ENCODE results near the gene LRRC74B.
"Not testable (repeated sequence)": the region's sequence is repeated elsewhere in the genome, so short reads cannot be mapped to it uniquely, and the experiment has no call there.

LRRC74B gene

DNA sequence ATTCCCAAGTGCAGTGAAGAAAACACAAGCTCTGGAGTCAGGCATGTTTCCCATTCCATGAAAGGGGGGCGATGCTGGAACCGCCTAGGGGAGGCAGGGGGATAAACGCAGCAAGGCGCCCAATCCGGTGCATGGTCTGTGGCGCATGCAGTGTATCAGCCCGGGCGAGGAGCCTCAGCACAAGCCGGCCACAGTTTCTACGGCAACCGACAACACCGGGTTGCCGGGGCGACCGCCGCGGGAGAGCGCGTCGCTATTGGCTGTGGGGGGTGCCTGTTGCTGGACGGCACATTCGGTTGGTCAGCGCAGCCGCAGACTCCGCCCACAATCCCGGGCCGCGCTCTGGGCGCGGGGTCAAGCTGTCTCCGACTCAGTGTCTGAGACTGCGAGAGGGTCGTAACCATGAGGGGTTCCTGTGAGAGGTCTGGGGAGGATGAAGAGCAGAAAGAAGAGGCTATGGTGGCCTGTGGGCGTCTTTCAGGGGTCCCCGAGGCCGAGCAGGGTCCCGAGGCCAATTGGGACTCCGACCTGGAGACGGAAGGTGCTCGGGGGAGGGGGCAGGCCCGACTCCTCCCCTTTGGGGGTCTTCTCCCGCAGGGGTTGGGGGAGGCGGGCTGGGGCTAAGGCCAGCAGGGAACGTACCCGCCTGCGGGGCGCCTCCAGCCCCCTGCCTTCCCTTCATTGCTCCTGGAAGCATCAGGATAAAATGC lies at the start of gene LRRC74B:
Gene LRRC74B (plus strand): TSS at position 362 of the 710 bp plus-strand sequence. CDS start 41 bp downstream, at position 403.
- peak; percentile 25 for DNase-seq

GRCh38 chr22:20996031-20996410 lies 49.7 kb upstream of the LRRC74B start:
- no peak for DNase-seq

- no peak for DNase-seq
Measured at GRCh38 chr22:20996598-20997535, 48.9 kb upstream of the LRRC74B start.

- DNase-seq = no peak
Measured at GRCh38 chr22:20997536-20998257, 48.0 kb upstream of the LRRC74B start.

GRCh38 chr22:20998411-20999336 lies 47.1 kb upstream of the LRRC74B start:
- no peak for DNase-seq

- no peak for DNase-seq
Measured at GRCh38 chr22:20999350-21000206, 46.2 kb upstream of the LRRC74B start.

DNA sequence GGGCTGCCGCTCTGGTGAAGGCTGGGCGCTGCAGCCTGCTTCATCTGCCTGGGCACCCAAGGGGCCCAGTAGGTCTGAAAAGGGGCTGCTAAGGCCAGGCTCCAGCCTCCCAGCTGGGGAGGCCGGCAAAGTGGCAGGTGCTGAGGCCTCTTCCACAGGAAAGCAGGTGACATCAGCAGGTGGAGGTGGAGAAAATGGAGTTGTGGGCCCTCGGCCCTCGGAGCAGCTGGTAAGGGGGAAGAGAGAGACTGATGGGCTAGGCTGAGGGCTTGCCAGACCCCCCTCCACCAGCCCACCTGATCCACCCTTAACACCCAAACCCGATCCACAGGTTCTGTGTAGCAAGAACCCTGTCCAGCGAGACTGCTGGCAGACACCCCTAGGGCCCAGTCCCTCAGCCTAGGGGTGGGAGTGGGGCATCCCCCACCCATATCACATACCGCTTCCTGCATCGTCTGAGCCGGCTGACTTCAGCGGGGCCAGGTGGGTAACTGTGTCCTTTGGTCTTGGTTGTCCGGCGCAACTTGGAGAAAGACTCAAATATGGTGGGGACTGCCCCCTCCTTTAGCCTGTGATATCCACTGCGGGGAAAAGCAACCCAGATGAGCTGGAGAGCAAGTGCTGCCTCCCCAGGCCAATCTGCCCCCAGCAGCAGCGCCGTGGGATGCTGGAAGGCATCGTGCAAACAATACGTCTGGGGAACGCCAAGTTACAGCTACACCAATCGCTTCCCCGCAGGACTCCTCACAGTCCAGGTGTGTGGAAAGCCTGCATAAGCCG lies 45.3 kb upstream of the LRRC74B start:
- no peak for DNase-seq

GRCh38 chr22:21000987-21001600 lies 44.7 kb upstream of the LRRC74B start:
- no peak for DNase-seq

DNA sequence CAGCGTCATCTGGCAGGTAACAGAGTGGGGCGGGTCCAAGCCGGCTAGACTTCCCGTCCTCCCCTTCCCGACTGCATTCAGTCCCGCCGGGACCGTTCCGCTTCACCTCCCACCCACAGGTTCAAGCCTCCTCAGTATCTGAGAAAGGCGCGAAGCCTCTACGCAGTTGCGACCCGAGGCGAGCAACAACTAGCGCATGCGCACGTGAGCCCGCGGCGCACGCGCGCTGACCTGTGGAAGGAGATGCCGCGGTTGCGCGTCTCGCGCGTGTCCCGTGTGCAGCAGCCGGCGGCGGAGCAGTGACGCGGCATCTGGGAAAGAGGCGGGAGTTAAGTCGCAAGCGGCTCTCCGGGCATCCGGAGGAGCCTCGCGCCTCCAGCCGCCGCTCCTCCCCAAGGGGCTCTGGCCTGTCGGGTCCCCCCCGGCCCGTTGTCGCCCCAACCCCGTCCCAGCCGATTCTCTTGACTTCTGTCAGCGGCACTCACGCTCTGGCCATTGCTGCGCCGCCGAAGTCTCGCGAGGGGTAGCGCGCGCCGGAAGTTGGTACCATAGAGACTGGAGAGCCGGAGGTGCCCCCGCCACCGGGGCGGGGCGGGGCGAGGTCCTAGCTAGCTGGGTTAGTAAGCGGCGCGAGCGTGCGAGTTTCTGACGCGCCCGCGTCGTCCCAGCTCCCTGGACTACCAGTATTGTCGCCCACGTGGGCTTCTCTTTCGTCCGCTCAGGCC lies 44.0 kb upstream of the LRRC74B start, which contains the start of gene THAP7:
Gene THAP7 (minus strand): TSS at position 518 of the 725 bp plus-strand sequence. CDS start 207 bp downstream, at position 311.
- DNase-seq = peak; percentile 95

DNA sequence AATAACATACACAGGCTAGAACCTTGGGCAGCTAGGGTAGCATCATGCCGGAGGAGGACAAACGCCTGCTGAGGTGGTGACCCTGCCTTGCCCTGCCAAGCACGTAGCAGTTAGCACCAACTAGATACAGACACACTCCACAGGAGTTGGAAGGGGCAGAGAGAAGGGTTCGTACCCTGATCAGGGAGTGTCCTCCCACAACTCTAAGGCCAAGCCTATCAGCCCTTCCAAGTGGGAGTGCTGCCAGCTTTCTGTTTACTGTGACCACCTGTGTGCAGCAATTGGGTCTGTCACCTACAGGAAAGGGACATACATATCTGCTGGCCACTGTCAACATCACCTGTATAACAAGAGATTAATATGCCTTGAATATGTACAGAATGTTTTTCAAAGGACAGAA lies 42.0 kb upstream of the LRRC74B start:
- no peak for DNase-seq

DNA sequence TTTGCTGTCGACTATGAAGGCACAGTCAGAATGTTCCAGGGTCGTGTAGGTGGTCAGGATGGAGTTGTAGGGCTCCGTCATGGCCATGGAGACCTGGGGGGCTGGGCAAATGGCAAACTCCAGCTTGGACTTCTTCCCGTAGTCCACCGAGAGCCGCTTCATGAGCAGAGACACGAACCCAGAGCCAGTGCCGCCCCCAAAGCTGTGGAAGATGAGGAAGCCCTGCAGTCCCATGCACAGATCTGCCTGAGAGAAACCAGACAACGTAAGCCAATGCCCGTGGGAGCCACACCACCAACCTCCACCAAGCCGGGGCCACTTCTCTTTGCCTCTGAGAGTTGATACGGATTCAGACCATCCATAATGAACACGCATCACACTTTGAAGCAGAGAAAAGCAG lies 36.5 kb upstream of the LRRC74B start:
- not testable (repeated sequence) for DNase-seq

- DNase-seq = no peak
Measured at GRCh38 chr22:21009638-21010425, 35.9 kb upstream of the LRRC74B start.

- no peak for DNase-seq
Measured at GRCh38 chr22:21010426-21011113, 35.2 kb upstream of the LRRC74B start.

DNA sequence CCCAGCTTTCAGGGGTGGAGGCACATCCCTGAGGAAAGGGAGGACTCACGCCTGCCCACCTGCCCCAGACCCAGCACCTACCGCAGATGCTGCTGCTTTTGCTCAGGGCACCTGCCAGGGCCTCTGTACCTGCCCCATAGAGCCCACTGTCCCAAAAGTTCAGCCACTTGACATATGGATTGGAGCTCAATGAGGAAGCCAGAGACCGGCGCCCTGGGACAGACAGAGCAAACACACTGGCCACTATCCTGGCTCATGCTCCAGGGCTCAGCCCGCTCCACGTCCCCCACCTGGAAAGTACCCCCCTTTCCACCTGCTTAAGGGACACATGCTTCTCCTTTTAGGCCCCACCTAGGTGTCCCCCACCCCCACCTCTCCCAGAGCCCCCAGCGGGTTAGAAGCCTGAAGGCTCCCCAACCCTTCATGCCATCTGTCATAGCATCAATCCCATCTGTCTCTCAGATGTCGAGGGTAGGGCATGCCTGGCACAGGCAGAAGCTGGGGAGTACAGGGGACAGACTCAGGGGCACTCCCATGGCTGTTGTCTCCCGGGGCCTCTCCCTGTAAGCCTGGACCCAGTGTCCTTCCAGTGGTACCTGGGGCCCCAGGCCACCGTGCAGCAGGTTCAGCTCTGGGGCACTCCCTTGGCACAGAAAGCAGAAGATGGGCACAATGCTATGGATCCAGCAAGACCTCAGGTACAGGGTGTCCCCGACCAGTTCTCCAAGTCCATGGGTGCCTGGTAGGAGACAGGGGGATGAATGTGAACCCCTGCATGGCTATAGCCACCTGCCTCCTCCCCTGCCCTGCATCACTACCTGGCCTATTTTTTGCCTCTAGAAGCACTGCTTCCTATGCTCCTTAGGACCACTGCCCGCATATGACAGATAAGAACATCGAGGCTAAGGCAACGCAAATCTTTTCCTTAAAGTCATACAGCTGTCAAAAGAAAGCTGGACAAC lies 33.0 kb upstream of the LRRC74B start:
- DNase-seq = no peak

GRCh38 chr22:21013657-21014201 lies 32.0 kb upstream of the LRRC74B start:
- DNase-seq = no peak

DNA sequence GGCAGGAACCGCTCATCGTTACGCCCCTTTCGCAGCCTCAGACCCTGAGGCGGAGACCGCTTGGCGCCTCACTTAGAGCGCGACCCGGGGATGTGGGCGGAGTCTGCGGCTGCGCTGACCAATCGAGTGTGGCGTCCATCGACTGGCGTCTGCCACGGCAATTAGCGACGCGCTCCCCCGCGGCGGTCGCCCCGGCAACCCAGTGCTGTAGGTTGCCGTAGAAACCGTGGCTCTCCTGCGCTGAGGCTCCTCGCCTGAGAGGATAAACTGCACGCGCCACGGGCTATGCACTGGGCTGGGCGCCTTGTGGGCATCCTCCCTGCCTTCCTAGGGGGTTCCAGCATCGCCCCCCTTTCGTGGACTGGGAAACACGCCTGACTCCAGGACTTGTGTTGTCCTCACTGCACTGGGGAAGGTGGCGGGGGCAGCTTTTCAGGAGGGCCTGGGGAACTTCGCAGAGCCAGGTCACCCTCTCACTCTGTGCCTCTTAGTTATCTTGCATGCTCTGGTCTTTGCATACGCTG lies 31.5 kb upstream of the LRRC74B start:
- peak; percentile 52 for DNase-seq
